Sigmoid colon (tissue), 4 donors: ENCODE measurements around the gene KRTAP5-3.

Source experiments
- CTCF ChIP-seq, 4 experiments: fragments of 450-650 bp in 3 of 4; fragments of 200-600 bp in 1 of 4; IDR thresholded peaks; one replicate each; pipeline ENCODE4 v1.5.1; 2016 to 2019; ENCODE audit warnings: antibody characterized with exemption in 4 of 4, mild to moderate bottlenecking in 3 of 4, moderate library complexity in 2 of 4
- POLR2AphosphoS5 ChIP-seq, 4 donors: sonication (generic); formaldehyde crosslinking; IDR thresholded peaks; one replicate each; pipeline ENCODE4 v1.6.1; 2017; ENCODE audit warnings: antibody characterized with exemption in 4 of 4

GRCh38 chr11:1638344-1638743 is 30.1 kb upstream of the KRTAP5-3 start:
- no peak for TF ChIP-seq POLR2AphosphoS5 (IDR thresholded peaks at IDR 0.05)
- TF ChIP-seq CTCF (IDR thresholded peaks at IDR 0.05): no peak
